Measurements from ENCODE around the gene ITGA3.
"Not testable (repeated sequence)": the region's sequence is repeated elsewhere in the genome, so short reads cannot be mapped to it uniquely, and the experiment has no call there.

Gene ITGA3

GRCh38 chr17:50035421-50035879 lies 20.5 kb upstream of the ITGA3 start:
- DNase-seq (ENCODE audit: low spot score) = no peak

GRCh38 chr17:50035945-50036344 lies 20.0 kb upstream of the ITGA3 start:
- DNase-seq (ENCODE audit: low spot score) = no peak

GRCh38 chr17:50036455-50037261 lies 19.3 kb upstream of the ITGA3 start:
- DNase-seq (ENCODE audit: low spot score) = no peak

- peak; percentile 89 for DNase-seq (ENCODE audit: low spot score)
Observed at GRCh38 chr17:50037321-50038107, 18.4 kb upstream of the ITGA3 start.

- no peak for DNase-seq (ENCODE audit: low spot score)
Observed at GRCh38 chr17:50039058-50039457, 16.9 kb upstream of the ITGA3 start.

GRCh38 chr17:50040496-50040895 lies 15.4 kb upstream of the ITGA3 start:
- not testable (repeated sequence) for DNase-seq (ENCODE audit: low spot score)

GRCh38 chr17:50042211-50042610 lies 13.7 kb upstream of the ITGA3 start:
- no peak for DNase-seq (ENCODE audit: low spot score)

- peak; percentile 37 for DNase-seq (ENCODE audit: low spot score)
Observed at GRCh38 chr17:50043290-50044148, 12.4 kb upstream of the ITGA3 start.

GRCh38 chr17:50044483-50044882 lies 11.4 kb upstream of the ITGA3 start:
- no peak for DNase-seq (ENCODE audit: low spot score)

- DNase-seq (ENCODE audit: low spot score) = no peak
Observed at GRCh38 chr17:50045154-50045553, 10.8 kb upstream of the ITGA3 start.

GRCh38 chr17:50046179-50046578 lies 9.7 kb upstream of the ITGA3 start:
- DNase-seq (ENCODE audit: low spot score) = no peak

GRCh38 chr17:50046667-50047066 lies 9.2 kb upstream of the ITGA3 start:
- no peak for DNase-seq (ENCODE audit: low spot score)

GRCh38 chr17:50047083-50047482 lies 8.8 kb upstream of the ITGA3 start:
- DNase-seq (ENCODE audit: low spot score) = no peak

GRCh38 chr17:50047488-50048126 lies 8.3 kb upstream of the ITGA3 start:
- peak; percentile 74 for DNase-seq (ENCODE audit: low spot score)

- DNase-seq (ENCODE audit: low spot score) = no peak
Observed at GRCh38 chr17:50048146-50048720, 7.7 kb upstream of the ITGA3 start.

- no peak for DNase-seq (ENCODE audit: low spot score)
Observed at GRCh38 chr17:50048988-50049387, 6.9 kb upstream of the ITGA3 start.

- no peak for DNase-seq (ENCODE audit: low spot score)
Observed at GRCh38 chr17:50049636-50050035, 6.3 kb upstream of the ITGA3 start.

GRCh38 chr17:50050431-50051032 lies 5.4 kb upstream of the ITGA3 start:
- no peak for DNase-seq (ENCODE audit: low spot score)

- peak; percentile 65 for DNase-seq (ENCODE audit: low spot score)
Observed at GRCh38 chr17:50051082-50051576, 4.8 kb upstream of the ITGA3 start.

- no peak for DNase-seq (ENCODE audit: low spot score)
Observed at GRCh38 chr17:50051606-50052005, 4.3 kb upstream of the ITGA3 start.

Measured in AG20443 (cell line).